ENCODE data around the gene MUC2. TPM values are rescaled to one million over a fixed set of nuclear protein-coding genes. Genes with fewer than 3 reads are reported as not detected.

MUC2 gene
- total and polyA plus RNA-seq, 2 donors (not counting 1 experiment from before 2014, with no cell fraction given) = not detected

- intact Hi-C loops (cut with micrococcal nuclease) = no loop called here
- WGBS (ENCODE audit: insufficient coverage) = 85% methylated on average over 42 of the region's 42 CpGs
- Histone ChIP-seq H3K79me2 (ENCODE audit: control insufficient read depth, insufficient read depth, low read length) (no peaks in the 10 kb centered on the region), H2AFZ (ENCODE audit: insufficient read depth, low read depth, low read length, poor library complexity, severe bottlenecking) (no peak within 1 kb of the TSS), H3K9me3 (ENCODE audit: control extremely low read depth in 1 of 3, control insufficient read depth in 2 of 3, insufficient read depth in 1 of 3, low read length in 2 of 3) (no peaks in the 10 kb centered on the region), H3K27ac (ENCODE audit: low read length in 2 of 2) (no peak within 1 kb of the TSS), H3K4me1 (ENCODE audit: control insufficient read depth in 2 of 2, insufficient read depth in 2 of 2, low read length in 2 of 2) (no peaks in the 10 kb centered on the region), H3K9ac (ENCODE audit: low read length) (no peak within 1 kb of the TSS), H4K20me1 (ENCODE audit: control insufficient read depth, insufficient read depth, low read length, poor library complexity, severe bottlenecking) (no peaks in the 10 kb centered on the region), H3K27me3 (replicated peaks in 1 of 4; ENCODE audit: control extremely low read depth in 1 of 4, control insufficient read depth in 3 of 4, insufficient read depth in 4 of 4, low read length in 3 of 4) (no peaks in the 10 kb centered on the region), H3K4me3 (ENCODE audit: control extremely low read depth in 1 of 5, extremely low read depth in 1 of 5, insufficient read depth in 1 of 5, low read depth in 2 of 5, low read length in 4 of 5) (no peak within 1 kb of the TSS), H3K4me2 (replicated peaks; ENCODE audit: low read depth, low read length, poor library complexity, severe bottlenecking) (no peak within 1 kb of the TSS), H3K36me3 (replicated peaks in 1 of 2; ENCODE audit: control extremely low read depth in 1 of 2, control insufficient read depth in 1 of 2, extremely low read depth in 1 of 2, insufficient read depth in 2 of 2, low read length in 1 of 2) (no peaks in the 10 kb centered on the region)
- CTCF ChIA-PET = no interaction called here
- TF ChIP-seq CTCF (IDR thresholded peaks at IDR 0.05) = no peak
- TF ChIP-seq EZH2 (IDR thresholded peaks at IDR 0.05; ENCODE audit: borderline replicate concordance, insufficient read depth, low read depth, low read length, poor library complexity, severe bottlenecking) = no peak
- ATAC-seq (ENCODE audit: low read depth) (no peak), DNase-seq (no peak)
- Mint-ChIP-seq H3K4me1 (no peaks in the 10 kb centered on the region), H3K27ac (no peak within 1 kb of the TSS), H3K27me3 (no peaks in the 10 kb centered on the region), H3K4me3 (no peak within 1 kb of the TSS), H3K9me3 (ENCODE audit: insufficient read depth) (no peaks in the 10 kb centered on the region)
- POLR2A ChIA-PET = no interaction called here
Observed at GRCh38 chr11:1036303-1036923, 38.3 kb upstream of the MUC2 start, which contains the start of gene MUC6. Gene MUC6 (minus strand): TSS chr11:1036718. CDS start chr11:1036655, 63 bp downstream.

- no peaks in the 10 kb centered on the region for H3K79me2 ChIP-seq (ENCODE audit: control insufficient read depth, insufficient read depth, low read length)
- ChIA-PET CTCF (no interaction called here), POLR2A (no interaction called here)
- no peak overlapping the region for H3K4me3 ChIP-seq (ENCODE audit: control extremely low read depth in 1 of 5, extremely low read depth in 1 of 5, insufficient read depth in 1 of 5, low read depth in 2 of 5, low read length in 4 of 5)
- intact Hi-C loops (cut with micrococcal nuclease) = no loop called here
- H3K27me3 ChIP-seq (replicated peaks in 1 of 4; ENCODE audit: control extremely low read depth in 1 of 4, control insufficient read depth in 3 of 4, insufficient read depth in 4 of 4, low read length in 3 of 4) = no peaks in the 10 kb centered on the region
- Mint-ChIP-seq H3K27me3 (no peaks in the 10 kb centered on the region), H3K27ac (no peak overlapping the region), H3K4me1 (no peaks in the 10 kb centered on the region), H3K9me3 (ENCODE audit: insufficient read depth) (no peaks in the 10 kb centered on the region), H3K4me3 (no peak overlapping the region)
- DNase-seq (no peak), ATAC-seq (ENCODE audit: low read depth) (no peak)
- H3K9me3 ChIP-seq (ENCODE audit: control extremely low read depth in 1 of 3, control insufficient read depth in 2 of 3, insufficient read depth in 1 of 3, low read length in 2 of 3) = no peaks in the 10 kb centered on the region
- TF ChIP-seq CTCF (IDR thresholded peaks at IDR 0.05) (no peak), EZH2 (IDR thresholded peaks at IDR 0.05; ENCODE audit: borderline replicate concordance, insufficient read depth, low read depth, low read length, poor library complexity, severe bottlenecking) (no peak)
- no peak overlapping the region for H2AFZ ChIP-seq (ENCODE audit: insufficient read depth, low read depth, low read length, poor library complexity, severe bottlenecking)
- no peak overlapping the region for H3K9ac ChIP-seq (ENCODE audit: low read length)
- 79% methylated on average over 13 of the region's 13 CpGs for WGBS (ENCODE audit: insufficient coverage)
- H4K20me1 ChIP-seq (ENCODE audit: control insufficient read depth, insufficient read depth, low read length, poor library complexity, severe bottlenecking) = no peaks in the 10 kb centered on the region
- H3K4me1 ChIP-seq (ENCODE audit: control insufficient read depth in 2 of 2, insufficient read depth in 2 of 2, low read length in 2 of 2) = no peaks in the 10 kb centered on the region
- no peak overlapping the region for H3K27ac ChIP-seq (ENCODE audit: low read length in 2 of 2)
- no peaks in the 10 kb centered on the region for H3K36me3 ChIP-seq (replicated peaks in 1 of 2; ENCODE audit: control extremely low read depth in 1 of 2, control insufficient read depth in 1 of 2, extremely low read depth in 1 of 2, insufficient read depth in 2 of 2, low read length in 1 of 2)
- H3K4me2 ChIP-seq (replicated peaks; ENCODE audit: low read depth, low read length, poor library complexity, severe bottlenecking) = no peak overlapping the region
Observed at GRCh38 chr11:1036931-1037330, 37.7 kb upstream of the MUC2 start.
